Neural cell (in vitro differentiated cells): ENCODE measurements around the gene MAN2A2. TPM values are rescaled to one million over a fixed set of nuclear protein-coding genes. Genes with fewer than 3 reads are reported as not detected.

Experiments
- H2AFZ ChIP-seq: fragments of 200-600, 300-800 bp; sonication (generic), shearing (Covaris generic); 2 replicates; pipeline ENCODE4 v1.6.0; 2014; ENCODE audit warnings: low read depth, mild to moderate bottlenecking, antibody characterized with exemption, low read length, moderate library complexity
- H3F3A ChIP-seq: fragments of 200-600 bp; shearing (Covaris generic); 2 replicates; pipeline ENCODE4 v1.6.1; 2016; ENCODE audit warnings: mild to moderate bottlenecking, moderate library complexity, mixed read lengths, antibody characterized with exemption, low read length; ENCODE audit not compliant: insufficient read depth, poor library complexity, severe bottlenecking
- H3K27ac ChIP-seq: fragments of 200-600, 300-800 bp; sonication (generic), shearing (Covaris generic); 2 replicates; pipeline ENCODE4 v1.5.1; 2014; ENCODE audit warnings: mild to moderate bottlenecking, low read length, moderate library complexity
- H3K27me3 ChIP-seq: fragments of 300-800, 200-600 bp; sonication (generic), shearing (Covaris generic); 2 replicates; pipeline ENCODE4 v1.6.0; 2014; ENCODE audit warnings: mild to moderate bottlenecking, low read depth, low read length, moderate library complexity; ENCODE audit not compliant: insufficient read depth
- H3K36me3 ChIP-seq: fragments of 300-800, 200-600 bp; sonication (generic), shearing (Covaris generic); 2 replicates; pipeline ENCODE4 v1.5.1; 2014; ENCODE audit warnings: mild to moderate bottlenecking, antibody characterized with exemption, low read length, moderate library complexity; ENCODE audit not compliant: insufficient read depth
- H3K4me2 ChIP-seq: fragments of 300-800, 200-600 bp; sonication (generic), shearing (Covaris generic); 2 replicates; pipeline ENCODE4 v1.6.0; 2014; ENCODE audit warnings: mild to moderate bottlenecking, low read length
- H3K4me3 ChIP-seq: fragments of 300-800, 200-600 bp; sonication (generic), shearing (Covaris generic); 2 replicates; pipeline ENCODE4 v1.5.1; 2014; ENCODE audit warnings: mild to moderate bottlenecking, low read length, moderate library complexity
- H3K79me2 ChIP-seq: fragments of 200-600 bp; shearing (Covaris generic); replicated peaks from 2 replicates; pipeline ENCODE4 v1.6.0; 2014; ENCODE audit warnings: mild to moderate bottlenecking, low read length, moderate library complexity; ENCODE audit not compliant: insufficient read depth
- H3K9ac ChIP-seq: fragments of 300-800, 200-600 bp; sonication (generic), shearing (Covaris generic); 2 replicates; pipeline ENCODE4 v1.6.1; 2016; ENCODE audit warnings: mild to moderate bottlenecking, low read length, mixed read lengths
- H3K9me2 ChIP-seq: fragments of 200-600 bp; shearing (Covaris generic); 2 replicates; pipeline ENCODE4 v1.6.1; 2016; ENCODE audit warnings: mild to moderate bottlenecking, low read length, mixed read lengths; ENCODE audit not compliant: insufficient read depth
- H3K9me3 ChIP-seq: fragments of 200-600, 300-800 bp; sonication (generic), shearing (Covaris generic); 2 replicates; pipeline ENCODE4 v1.6.1; 2016; ENCODE audit warnings: mild to moderate bottlenecking, mixed run types, low read length, moderate library complexity, mixed read lengths
- H4K20me1 ChIP-seq: fragments of 200-600 bp; shearing (Covaris generic); 2 replicates; pipeline ENCODE4 v1.6.1; 2016; ENCODE audit warnings: mild to moderate bottlenecking, mixed run types; ENCODE audit not compliant: insufficient read depth
- CTCF ChIP-seq: fragments of 450-650 bp; IDR thresholded peaks from 2 replicates; pipeline ENCODE4 v1.5.1; 2014; ENCODE audit warnings: antibody characterized with exemption, mild to moderate bottlenecking, moderate library complexity; ENCODE audit not compliant: poor library complexity, severe bottlenecking
- EP300 ChIP-seq: fragments of 450-650 bp; conservative IDR thresholded peaks from 2 replicates; pipeline ENCODE4 v1.6.1; 2014; ENCODE audit warnings: antibody characterized with exemption, mild to moderate bottlenecking, moderate library complexity; ENCODE audit not compliant: poor library complexity, severe bottlenecking
- EZH2 ChIP-seq: fragments of 200-600, 300-800 bp; shearing (Covaris generic), sonication (generic); IDR thresholded peaks from 2 replicates; pipeline ENCODE4 v1.6.1; 2014; ENCODE audit warnings: antibody characterized with exemption, low read length, borderline replicate concordance, mild to moderate bottlenecking; ENCODE audit not compliant: insufficient read depth, poor library complexity, severe bottlenecking
- MXI1 ChIP-seq: fragments of 450-650 bp; conservative IDR thresholded peaks from 2 replicates; pipeline ENCODE4 v1.6.1; 2014; ENCODE audit warnings: antibody characterized with exemption, mild to moderate bottlenecking; ENCODE audit not compliant: poor library complexity, severe bottlenecking
- POLR2AphosphoS5 ChIP-seq: IDR thresholded peaks from 2 replicates; pipeline ENCODE4 v1.6.1; 2012
- RAD21 ChIP-seq: fragments of 450-650 bp; conservative IDR thresholded peaks from 2 replicates; pipeline ENCODE4 v1.6.1; 2014; ENCODE audit warnings: antibody characterized with exemption, mild to moderate bottlenecking, moderate library complexity
- REST ChIP-seq: IDR thresholded peaks from 2 replicates; pipeline ENCODE4 v1.6.1; 2012; ENCODE audit warnings: borderline replicate concordance
- SMC3 ChIP-seq: fragments of 450-650 bp; conservative IDR thresholded peaks from 2 replicates; pipeline ENCODE4 v1.6.1; 2014; ENCODE audit warnings: antibody characterized with exemption, mild to moderate bottlenecking, moderate library complexity; ENCODE audit not compliant: poor library complexity
- TAF1 ChIP-seq: IDR thresholded peaks from 2 replicates; pipeline ENCODE4 v1.6.1; 2012; ENCODE audit warnings: low read depth
- polyA plus RNA-seq: library from polyadenylated mRNA; depleted of rRNA; stranded (reverse); fragments of >200 nt; gene quantifications from 2 replicates; pipeline ENCODE4 v1.2.3, GENCODE V29; 2014

The MAN2A2 gene
- polyA plus RNA-seq, 1 donor from 2014 or later: 59.8 TPM

GRCh38 chr15:90857337-90857736 is 45.8 kb upstream of the MAN2A2 start:
- Histone ChIP-seq H3K79me2 (no peaks in the 10 kb centered on the region), H2AFZ (no peak overlapping the region), H4K20me1 (no peaks in the 10 kb centered on the region), H3K9me2 (no peaks in the 10 kb centered on the region), H3K9me3 (no peaks in the 10 kb centered on the region), H3F3A (no peaks in the 10 kb centered on the region), H3K4me3 (no peak overlapping the region), H3K27me3 (no peaks in the 10 kb centered on the region), H3K36me3 (no peaks in the 10 kb centered on the region), H3K4me2 (no peak overlapping the region), H3K27ac (no peak overlapping the region), H3K9ac (no peak overlapping the region)
- TF ChIP-seq CTCF (no peak), POLR2AphosphoS5 (no peak), TAF1 (no peak), EP300 (no peak), MXI1 (no peak), SMC3 (no peak), EZH2 (no peak), RAD21 (no peak), REST (no peak)

GRCh38 chr15:90857883-90858443 is 45.1 kb upstream of the MAN2A2 start:
- Histone ChIP-seq H3K36me3 (no peaks in the 10 kb centered on the region), H3K27me3 (no peaks in the 10 kb centered on the region), H3K27ac (no peak overlapping the region), H3F3A (no peaks in the 10 kb centered on the region), H3K9ac (no peak overlapping the region), H3K9me2 (no peaks in the 10 kb centered on the region), H3K9me3 (no peaks in the 10 kb centered on the region), H4K20me1 (no peaks in the 10 kb centered on the region), H3K4me2 (no peak overlapping the region), H2AFZ (no peak overlapping the region), H3K4me3 (no peak overlapping the region), H3K79me2 (no peaks in the 10 kb centered on the region)
- no peak for TF ChIP-seq CTCF
- TF ChIP-seq EZH2: no peak
- no peak for TF ChIP-seq MXI1
- no peak for TF ChIP-seq SMC3
